ENCODE measurements around the gene DAGLA. TPM values are rescaled to one million over a fixed set of nuclear protein-coding genes. Genes with fewer than 3 reads are reported as not detected.

Gene DAGLA
- total and polyA plus RNA-seq, 2 of the 13 experiments (the other 11 are each of a cell fraction or from before 2014, with no cell fraction given), result 2.6 to 3.9 TPM

DNA sequence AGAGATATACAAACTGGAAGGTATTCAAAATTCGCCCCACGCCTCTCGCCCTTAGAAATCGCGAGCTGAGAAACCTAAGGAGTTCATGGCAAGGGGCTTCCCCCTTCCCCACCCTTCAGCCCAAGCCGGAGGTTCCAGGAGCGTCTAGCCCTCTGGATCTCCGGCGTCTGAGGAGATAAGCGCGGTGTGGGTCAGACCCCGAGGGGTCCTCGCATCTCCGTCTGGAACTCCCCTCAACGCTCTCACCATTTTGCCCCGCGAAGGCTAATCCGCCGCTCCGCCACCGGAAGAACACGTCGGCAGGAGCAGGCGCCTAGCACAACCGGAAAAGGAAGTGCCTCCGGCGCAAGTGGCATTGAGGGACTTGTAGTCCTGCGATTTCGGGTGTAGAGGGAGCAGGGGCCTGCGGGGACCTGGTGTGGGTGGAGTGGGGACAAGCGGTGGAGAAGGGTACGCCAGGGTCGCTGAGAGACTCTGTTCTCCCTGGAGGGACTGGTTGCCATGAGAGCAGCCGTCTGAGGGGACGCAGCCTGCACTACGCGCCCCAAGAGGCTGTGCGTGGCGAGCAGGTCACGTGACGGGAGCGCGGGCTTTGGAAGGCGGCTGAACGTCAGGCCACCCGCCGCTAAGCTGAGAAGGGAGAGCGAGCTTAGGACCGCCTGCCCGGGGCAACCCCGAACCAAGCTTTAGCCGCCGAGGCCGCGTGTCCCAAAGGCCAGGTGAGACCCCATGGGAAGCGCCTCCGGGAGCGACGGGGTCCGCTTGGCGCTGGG, 112.3 kb downstream of the DAGLA start, which contains the start of the genes FEN1 and TMEM258 (continued):
- TF ChIP-seq, protein P1, sequence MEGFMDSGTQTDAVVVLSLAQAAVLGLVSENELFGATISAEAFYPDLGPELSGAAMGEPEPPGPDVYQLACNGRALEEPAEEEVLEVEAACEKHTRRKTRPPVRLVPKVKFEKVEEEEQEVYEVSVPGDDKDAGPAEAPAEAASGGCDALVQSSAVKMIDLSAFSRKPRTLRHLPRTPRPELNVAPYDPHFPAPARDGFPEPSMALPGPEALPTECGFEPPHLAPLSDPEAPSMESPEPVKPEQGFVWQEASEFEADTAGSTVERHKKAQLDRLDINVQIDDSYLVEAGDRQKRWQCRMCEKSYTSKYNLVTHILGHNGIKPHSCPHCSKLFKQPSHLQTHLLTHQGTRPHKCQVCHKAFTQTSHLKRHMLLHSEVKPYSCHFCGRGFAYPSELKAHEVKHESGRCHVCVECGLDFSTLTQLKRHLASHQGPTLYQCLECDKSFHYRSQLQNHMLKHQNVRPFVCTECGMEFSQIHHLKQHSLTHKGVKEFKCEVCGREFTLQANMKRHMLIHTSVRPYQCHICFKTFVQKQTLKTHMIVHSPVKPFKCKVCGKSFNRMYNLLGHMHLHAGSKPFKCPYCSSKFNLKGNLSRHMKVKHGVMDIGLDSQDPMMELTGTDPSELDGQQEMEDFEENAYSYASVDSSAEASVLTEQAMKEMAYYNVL (CRISPR knock-in tag; IDR thresholded peaks at IDR 0.05; ENCODE audit: borderline replicate concordance), result no peak
- TF ChIP-seq, protein P2, sequence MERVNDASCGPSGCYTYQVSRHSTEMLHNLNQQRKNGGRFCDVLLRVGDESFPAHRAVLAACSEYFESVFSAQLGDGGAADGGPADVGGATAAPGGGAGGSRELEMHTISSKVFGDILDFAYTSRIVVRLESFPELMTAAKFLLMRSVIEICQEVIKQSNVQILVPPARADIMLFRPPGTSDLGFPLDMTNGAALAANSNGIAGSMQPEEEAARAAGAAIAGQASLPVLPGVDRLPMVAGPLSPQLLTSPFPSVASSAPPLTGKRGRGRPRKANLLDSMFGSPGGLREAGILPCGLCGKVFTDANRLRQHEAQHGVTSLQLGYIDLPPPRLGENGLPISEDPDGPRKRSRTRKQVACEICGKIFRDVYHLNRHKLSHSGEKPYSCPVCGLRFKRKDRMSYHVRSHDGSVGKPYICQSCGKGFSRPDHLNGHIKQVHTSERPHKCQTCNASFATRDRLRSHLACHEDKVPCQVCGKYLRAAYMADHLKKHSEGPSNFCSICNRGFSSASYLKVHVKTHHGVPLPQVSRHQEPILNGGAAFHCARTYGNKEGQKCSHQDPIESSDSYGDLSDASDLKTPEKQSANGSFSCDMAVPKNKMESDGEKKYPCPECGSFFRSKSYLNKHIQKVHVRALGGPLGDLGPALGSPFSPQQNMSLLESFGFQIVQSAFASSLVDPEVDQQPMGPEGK (CRISPR knock-in tag; IDR thresholded peaks at IDR 0.05), result no peak
- TF ChIP-seq KDM2A (CRISPR knock-in tag; IDR thresholded peaks at IDR 0.05; ENCODE audit: borderline replicate concordance, low read depth), result peak; percentile 81
- peak; percentile 28; the same call in 1 of the 2 replicates for TF ChIP-seq NFATC3 (CRISPR knock-in tag; IDR thresholded peaks at IDR 0.05)
- TF ChIP-seq ZNF703 (CRISPR knock-in tag; IDR thresholded peaks at IDR 0.05; ENCODE audit: borderline replicate concordance), result no peak; the same call in 1 of the 2 replicates
- TF ChIP-seq ZSCAN20 (CRISPR knock-in tag; IDR thresholded peaks at IDR 0.05; ENCODE audit: borderline replicate concordance), result no peak
- peak; percentile 80 for TF ChIP-seq HCFC1 (IDR thresholded peaks at IDR 0.05; ENCODE audit: low read depth, low read length)
- no peak; the same call in 1 of the 2 replicates for TF ChIP-seq SUZ12 (IDR thresholded peaks at IDR 0.05; ENCODE audit: low read depth, low read length)
- TF ChIP-seq ZNF263 (CRISPR knock-in tag; IDR thresholded peaks at IDR 0.05), result no peak; the same call in 1 of the 2 replicates
- peak; percentile 94 for TF ChIP-seq NCOA1 (CRISPR knock-in tag; IDR thresholded peaks at IDR 0.05)
- TF ChIP-seq ZMYM4 (CRISPR knock-in tag; IDR thresholded peaks at IDR 0.05), result 0 out of 2 replicates have a peak, but pooled peaks have one; percentile 32
- no peak for TF ChIP-seq TP53 (CRISPR knock-in tag; conservative IDR thresholded peaks at IDR 0.05)
- TF ChIP-seq ZSCAN29 (CRISPR knock-in tag; conservative IDR thresholded peaks at IDR 0.05), result peak; percentile 75; the same call in 1 of the 2 replicates
- peak; percentile 67; the same call in 1 of the 2 replicates for TF ChIP-seq ZNF230 (CRISPR knock-in tag; IDR thresholded peaks at IDR 0.05)
- TF ChIP-seq, protein P3, sequence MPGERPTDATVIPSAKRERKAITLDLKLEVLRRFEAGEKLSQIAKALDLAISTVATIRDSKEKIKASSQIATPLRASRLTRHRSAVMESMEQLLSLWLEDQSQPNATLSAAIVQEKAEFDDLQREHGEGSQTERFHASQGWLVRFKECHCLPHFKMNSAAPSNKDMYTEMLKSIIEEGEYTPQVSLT (CRISPR knock-in tag; IDR thresholded peaks at IDR 0.05; ENCODE audit: borderline replicate concordance, low read depth), result no peak
- TF ChIP-seq RBM39 (IDR thresholded peaks at IDR 0.05; ENCODE audit: low read depth, low read length, poor library complexity, severe bottlenecking), result peak; percentile 81
- TF ChIP-seq ZNF746 (CRISPR knock-in tag; IDR thresholded peaks at IDR 0.05), result 0 out of 2 replicates have a peak, but pooled peaks have one; percentile 24
- 0 out of 2 replicates have a peak, but pooled peaks have one; percentile 76 for TF ChIP-seq SMAD1 (CRISPR knock-in tag; IDR thresholded peaks at IDR 0.05; ENCODE audit: borderline replicate concordance, low read depth)
- TF ChIP-seq, protein P4, sequence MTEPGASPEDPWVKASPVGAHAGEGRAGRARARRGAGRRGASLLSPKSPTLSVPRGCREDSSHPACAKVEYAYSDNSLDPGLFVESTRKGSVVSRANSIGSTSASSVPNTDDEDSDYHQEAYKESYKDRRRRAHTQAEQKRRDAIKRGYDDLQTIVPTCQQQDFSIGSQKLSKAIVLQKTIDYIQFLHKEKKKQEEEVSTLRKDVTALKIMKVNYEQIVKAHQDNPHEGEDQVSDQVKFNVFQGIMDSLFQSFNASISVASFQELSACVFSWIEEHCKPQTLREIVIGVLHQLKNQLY (CRISPR knock-in tag; IDR thresholded peaks at IDR 0.05), result peak; percentile 41; the same call in 1 of the 2 replicates
- 0 out of 2 replicates have a peak, but pooled peaks have one; percentile 12 for TF ChIP-seq BRCA1 (CRISPR knock-in tag; IDR thresholded peaks at IDR 0.05)
- 0 out of 2 replicates have a peak, but pooled peaks have one; percentile 12 for TF ChIP-seq ZNF607 (CRISPR knock-in tag; IDR thresholded peaks at IDR 0.05; ENCODE audit: borderline replicate concordance)
- no peak for TF ChIP-seq ZNF569 (CRISPR knock-in tag; IDR thresholded peaks at IDR 0.05; ENCODE audit: borderline replicate concordance)
- peak; percentile 58; the same call in 1 of the 2 replicates for TF ChIP-seq SP2 (CRISPR knock-in tag; IDR thresholded peaks at IDR 0.05)
- peak; percentile 58 for TF ChIP-seq KAT7 (CRISPR knock-in tag; IDR thresholded peaks at IDR 0.05; ENCODE audit: borderline replicate concordance)
- no peak for TF ChIP-seq PAX8 (CRISPR knock-in tag; IDR thresholded peaks at IDR 0.05; ENCODE audit: borderline replicate concordance)
